GM19328 (cell line): Measurements from ENCODE around the gene THOC5.
"Not testable (repeated sequence)": the region's sequence is repeated elsewhere in the genome, so short reads cannot be mapped to it uniquely, and the experiment has no call there.

ENCODE experiments used
- ATAC-seq: cut with Tn5 transposase; IDR thresholded peaks from one replicate; pipeline ENCODE4 v1.9.1; 2021; ENCODE audit warnings: mild to moderate bottlenecking, moderate library complexity; ENCODE audit not compliant: unreplicated experiment

THOC5 gene

DNA sequence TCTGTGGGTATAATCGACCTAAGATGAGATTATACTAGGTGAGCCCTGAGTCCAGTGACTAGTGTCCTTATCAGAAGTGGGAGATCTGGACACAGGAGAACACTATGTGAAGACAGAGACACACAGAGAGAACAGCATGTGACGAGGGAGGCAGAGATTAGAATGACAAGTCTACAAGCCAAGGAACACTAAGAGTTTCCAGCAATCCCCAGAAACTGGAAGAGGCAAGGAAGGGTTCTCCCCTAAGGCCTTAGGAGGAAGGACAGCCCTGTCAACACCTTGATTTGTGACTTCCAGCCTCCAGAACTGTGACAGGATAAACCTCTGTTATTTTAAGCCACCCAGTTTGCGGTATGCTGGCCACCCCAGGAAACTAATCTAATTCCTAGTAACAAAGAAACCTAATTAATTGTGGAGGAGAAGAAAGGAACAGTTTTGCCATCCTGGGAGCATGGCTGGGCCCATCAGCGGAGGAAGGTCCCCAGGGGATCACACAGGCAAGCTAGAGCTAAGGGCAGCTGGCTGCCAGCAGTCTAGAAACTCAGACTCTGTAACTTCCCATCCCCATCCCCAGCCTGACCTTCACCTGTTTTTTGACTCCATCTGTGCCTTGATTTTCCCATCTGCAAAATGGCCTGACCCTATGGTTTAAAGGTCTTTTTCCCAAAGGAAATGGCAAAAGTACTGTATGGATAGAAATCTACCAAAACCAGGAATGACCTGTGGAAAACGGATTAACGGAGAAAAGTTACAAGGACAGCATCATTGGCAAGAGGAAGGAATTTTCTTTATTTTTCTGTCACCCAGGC, 10.3 kb upstream of the THOC5 start:
- ATAC-seq: no peak

DNA sequence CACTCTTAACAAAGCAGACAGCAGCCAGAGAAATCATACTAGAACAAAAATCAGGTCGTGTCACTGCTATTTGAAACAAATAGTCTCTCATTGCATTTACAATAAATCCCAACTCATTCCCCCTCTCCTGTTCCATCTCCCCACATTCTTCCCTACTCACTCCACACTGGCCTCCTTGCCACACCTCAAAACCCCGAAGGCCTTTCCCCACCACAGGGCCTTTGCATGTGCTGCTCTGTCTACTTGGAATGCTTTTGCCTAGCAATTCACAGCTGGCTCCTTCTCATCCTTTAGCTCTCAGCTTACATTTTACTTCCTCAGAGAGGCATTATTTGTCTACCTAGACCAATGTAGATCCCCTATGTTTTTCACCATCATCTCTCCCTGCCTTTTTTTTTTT, 6.3 kb upstream of the THOC5 start:
- no peak for ATAC-seq

DNA sequence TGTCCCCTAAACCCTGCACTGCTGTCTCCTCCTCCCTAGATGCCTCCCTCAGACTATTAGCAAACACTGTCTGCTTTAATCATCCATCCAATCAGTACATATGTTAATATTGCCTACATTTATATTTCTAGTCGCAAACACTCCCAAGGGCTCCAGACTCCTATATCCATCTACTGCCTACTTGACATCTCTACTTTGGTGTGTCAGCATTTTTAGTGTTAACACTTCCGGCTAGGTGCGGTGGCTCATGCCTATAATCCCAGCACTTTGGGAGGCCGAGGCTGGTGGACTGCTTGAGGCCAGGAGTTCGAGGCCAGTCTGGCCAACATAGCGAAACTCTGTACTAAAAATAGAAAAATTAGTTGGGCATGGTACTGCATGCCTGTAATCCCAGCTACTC, 5.5 kb upstream of the THOC5 start:
- no peak for ATAC-seq

DNA sequence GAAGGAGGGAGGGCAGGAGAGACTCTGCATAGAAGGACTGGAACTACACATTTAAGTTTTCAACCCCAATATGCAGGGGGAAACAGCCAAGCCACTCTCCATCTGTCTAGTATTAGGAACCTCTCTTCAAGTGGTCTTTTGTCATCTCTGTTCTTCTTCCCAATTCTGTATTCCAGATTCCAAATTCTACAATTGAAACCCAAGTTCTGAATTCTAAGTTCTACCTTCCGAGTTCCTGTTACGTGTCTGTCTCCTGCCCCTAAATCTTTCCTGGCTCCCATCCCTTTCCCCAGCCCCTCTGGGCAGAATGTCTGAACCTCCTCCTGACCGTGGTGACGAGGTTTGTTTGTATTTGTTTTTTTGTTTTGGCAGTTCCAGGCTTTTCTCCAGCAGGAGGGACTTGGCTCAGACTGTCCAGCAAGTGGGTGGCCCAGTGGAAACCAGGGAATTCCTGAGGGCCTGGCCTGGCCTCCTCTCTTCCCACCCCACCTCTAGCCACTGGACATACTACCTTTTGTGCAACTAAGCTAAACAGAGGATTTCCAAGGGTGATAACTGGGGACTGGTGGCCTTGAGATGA, 1.6 kb upstream of the THOC5 start:
- no peak for ATAC-seq

DNA sequence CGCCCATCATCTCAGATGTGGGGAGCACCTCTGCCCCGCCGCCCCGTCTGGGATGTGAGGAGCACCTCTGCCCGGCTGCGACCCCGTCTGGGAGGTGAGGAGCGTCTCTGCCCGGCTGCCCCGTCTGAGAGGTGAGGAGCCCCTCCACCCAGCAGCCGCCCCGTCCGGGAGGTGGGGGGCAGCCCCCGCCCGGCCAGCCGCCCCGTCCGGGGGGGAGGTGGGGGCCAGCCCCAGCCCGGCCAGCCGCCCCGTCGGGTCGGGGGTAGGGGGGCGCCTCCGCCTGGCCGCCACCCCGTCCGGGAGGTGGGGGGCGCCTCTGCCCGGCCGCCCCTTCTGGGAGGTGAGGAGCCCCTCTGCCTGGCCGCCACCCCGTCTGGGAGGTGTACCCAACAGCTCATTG, 1.2 kb downstream of the THOC5 start:
- ATAC-seq: not testable (repeated sequence)

DNA sequence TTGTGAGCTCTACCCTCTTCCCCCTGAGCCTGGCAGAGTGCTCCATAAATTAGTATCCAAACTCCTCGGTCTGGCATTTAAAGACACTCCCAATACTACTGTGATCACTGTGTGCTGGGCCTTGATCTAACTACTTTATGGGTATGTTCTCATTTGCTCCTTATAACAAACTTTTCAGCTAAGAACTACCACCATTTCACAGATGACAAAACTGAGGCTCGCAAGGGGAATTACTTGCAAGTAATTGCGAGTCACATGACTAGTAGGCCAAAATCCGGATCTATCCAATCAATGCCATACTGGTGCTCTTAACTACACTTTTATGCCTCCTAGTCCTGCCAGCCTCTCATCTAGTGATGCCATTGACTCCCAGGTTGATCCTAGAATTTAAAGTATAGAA, 3.6 kb downstream of the THOC5 start:
- ATAC-seq: no peak

DNA sequence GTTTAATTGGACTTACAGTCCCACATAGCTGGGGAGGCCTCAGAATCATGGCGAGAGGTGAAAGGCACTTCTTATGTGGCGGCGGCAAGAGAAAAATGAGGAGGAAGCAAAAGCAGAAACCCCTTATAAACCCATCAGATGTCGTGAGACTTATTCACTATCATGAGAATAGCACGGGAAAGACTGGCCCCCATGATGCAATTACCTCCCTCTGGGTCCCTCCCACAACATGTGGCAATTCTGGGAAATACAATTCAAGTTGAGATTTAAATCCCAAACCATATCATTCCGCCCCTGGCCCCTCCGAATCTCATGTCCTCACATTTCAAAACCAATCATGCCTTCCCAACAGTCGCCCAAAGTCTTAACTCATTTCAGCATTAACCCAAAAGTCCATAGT, 8.5 kb downstream of the THOC5 start:
- ATAC-seq: not testable (repeated sequence)

DNA sequence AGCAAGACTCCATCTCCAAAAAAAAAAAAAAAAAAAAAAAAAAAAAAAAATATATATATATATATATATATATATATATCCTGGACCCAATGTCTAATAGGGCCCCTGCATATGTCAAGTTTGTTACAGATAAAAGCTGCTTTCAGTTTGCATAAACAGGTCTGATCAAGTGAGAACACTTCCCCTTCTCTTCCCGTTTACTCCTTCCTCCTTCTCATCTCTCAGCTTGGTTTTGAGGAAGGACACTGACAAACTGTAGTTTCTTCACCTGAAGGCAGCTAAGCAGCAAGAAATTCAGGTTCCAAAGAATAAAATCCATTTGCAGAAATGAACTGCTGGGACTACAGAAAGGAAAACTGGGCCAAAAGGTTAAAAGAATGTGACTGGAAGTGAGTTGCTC, 11.7 kb downstream of the THOC5 start:
- no peak for ATAC-seq

DNA sequence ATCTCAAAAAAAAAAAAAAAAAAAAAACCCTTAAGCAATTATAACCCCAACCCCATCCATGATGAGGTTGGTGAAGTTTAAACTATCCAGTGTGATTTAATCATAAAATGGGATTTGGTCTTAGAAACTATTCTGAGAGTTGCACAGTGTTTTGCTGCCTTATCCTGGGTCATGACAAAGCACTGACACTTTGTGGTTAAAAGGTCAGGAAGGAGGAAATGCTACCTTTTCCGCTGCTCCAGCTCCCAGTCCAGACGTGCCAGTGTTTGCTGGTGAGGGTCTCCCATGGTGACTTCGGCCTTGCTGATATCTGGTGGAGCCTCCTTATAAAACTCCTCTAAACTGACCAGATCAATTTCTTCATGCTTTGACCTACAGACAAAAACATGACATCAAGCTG, 14.5 kb downstream of the THOC5 start:
- no peak for ATAC-seq

DNA sequence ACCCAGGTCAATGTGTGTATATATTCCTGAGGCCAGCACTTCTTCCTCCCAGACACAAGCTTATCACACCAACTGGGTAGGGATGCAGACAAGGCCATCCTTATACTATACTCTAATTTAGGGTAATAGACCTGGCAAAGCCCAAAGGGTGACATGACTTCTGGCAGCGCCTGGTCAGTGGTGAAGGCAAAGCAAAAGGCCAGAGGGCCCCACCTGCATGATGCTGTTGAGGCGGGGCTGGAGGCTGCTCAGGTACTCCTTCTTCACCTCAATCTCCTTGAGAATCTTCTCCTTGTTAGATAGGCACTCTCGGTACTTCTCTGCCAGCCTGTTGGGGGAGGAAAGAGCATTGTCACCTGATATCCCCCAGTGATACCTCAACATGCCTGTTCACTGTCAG, 17.1 kb downstream of the THOC5 start:
- ATAC-seq: no peak

DNA sequence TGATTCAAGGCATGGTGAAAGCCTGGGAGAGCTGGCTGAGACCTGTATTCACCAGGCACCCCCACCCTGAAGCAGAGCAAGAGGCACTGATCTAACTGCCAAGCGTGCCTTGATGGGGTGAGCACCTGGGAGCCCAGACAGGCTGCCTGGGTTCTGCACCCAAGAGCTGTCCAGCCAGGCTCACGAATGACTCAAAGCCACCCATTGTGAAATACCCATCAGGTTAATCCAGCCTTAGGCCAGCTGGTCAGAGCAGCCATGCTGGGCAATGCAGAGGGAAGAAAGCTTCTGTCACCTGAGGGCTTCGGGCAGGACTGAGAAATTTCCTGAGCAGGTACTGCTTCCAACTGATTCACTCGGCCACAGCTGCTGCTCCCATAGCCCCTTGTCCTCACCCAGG, 22.1 kb downstream of the THOC5 start:
- no peak for ATAC-seq

DNA sequence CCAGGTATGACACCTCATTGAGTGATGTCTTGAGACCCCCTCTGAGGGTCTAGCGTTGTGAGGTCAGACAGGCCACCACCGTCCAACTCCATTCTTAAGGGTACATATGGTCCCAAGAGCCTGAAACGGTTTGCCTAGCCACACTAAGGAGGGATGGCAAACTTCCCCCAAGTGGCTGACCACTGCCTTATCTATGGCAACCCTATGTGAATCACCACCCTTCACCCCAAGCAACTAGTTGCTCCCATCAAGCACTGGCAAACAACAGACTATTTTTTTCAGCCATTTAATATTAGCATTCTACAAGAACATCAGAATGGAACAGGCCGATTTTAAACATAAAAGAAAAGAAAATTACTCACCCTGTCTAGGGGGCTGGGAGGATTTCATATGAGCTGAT, 22.8 kb downstream of the THOC5 start:
- ATAC-seq: no peak

DNA sequence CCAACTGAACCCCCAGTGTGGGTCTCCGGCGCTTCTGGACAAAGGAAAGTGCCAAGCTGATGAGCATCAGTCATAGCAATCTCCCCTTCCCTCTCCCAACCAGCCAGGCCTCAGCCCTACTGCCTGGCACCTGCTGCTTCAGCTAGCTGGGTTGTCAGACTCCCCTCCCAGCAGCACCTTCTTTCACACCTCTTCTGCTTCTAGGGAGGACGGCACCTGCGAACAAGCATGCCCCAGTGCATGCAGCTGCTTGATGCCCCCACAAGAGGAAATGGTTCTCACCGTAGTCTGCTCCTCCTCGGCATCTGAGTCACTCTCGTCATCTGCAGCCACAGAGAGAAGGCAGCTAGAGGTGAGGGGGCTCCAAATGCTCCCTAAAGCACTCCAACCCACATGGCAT, 25.4 kb downstream of the THOC5 start:
- ATAC-seq: no peak

DNA sequence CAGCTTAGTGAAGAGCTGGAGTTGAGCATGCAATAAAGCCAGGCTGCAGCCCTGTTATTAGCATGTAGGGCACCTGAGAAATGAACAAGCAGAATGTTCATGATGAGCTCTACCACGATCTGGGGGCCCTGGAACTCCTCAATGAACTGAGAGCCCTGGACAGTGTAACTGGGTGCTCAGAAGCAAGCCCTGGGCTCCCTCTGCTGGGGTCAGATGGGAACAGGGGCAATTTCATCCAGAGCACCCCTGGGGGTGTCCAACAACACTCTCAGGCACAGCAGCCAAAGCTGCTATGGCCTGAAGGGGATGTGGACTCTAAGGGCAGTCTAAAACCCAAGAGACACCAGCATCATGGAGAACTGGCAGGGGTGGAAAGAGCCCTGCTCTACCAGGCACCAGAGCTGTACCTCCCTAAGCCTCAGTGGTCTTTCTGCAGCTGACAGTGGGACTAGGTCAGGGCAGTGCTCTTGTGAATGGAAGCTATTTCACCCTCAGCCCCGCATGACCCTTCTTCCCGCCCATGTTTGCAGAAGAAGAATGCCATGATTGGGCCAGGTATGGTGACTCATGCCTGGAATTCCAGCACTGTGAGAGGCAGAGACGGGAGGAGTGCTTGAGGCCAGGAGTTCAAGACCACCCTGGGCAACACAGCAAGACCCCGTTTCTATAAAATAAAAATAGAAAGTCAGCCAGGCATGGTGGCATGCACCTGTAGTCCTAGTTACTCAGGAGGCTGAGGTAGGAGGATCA, 28.9 kb downstream of the THOC5 start:
- ATAC-seq: no peak

DNA sequence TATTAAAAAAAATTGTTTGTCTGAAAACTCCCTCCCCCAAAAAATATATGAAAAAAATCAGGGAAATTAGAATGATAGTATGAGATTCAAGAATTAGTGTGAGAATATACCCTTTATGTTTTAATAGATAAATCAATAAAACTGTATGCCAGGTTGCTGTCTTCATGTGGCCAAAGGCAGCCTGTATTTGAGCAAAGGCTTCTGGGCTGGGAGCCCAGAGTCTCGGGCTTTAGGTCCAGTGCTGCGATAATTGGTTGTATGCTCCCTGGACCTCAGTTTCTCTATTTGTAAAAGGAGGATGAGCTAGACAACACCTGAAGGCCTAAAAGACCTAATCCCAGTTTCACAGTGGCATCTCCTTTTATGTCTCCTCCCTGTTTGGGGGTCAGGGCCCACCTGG, 29.8 kb downstream of the THOC5 start:
- no peak for ATAC-seq

DNA sequence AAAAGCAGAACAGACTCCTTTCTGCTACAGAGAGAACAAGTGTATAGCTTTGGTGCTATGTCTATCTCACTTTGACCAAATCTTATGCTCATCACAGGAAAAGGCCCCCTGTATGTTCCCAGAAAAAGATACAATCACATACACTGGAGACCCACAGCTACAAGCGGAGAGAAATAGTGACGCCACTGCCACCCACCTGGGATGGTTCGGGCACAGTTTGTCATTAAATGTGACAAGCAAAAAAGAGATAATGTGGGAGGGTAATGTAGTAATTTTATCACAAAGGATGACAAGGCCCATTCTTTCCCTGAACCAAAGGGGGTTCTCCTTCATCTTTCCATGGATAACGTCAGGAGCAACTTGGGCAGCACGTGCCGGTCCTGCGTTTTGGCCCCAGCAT, 32.0 kb downstream of the THOC5 start:
- ATAC-seq: no peak

DNA sequence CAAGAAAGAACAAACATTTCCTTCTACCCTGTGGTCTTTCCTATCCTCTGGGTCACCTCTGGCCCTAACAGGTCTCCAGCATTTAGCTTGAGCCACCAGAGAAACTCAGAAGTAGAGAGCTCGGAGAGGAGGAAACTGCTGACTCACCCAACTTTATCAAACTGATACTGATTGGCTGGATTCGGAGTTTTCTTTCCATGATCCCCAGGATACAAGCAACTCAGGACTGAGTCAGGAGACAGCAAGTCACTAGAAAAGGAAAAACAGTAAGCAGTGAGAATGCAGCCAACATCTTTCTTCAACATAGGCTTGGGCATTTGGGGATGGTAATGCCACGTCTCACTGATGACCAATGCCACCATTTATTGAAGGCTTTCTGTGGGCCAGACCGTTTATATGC, 32.7 kb downstream of the THOC5 start:
- no peak for ATAC-seq

DNA sequence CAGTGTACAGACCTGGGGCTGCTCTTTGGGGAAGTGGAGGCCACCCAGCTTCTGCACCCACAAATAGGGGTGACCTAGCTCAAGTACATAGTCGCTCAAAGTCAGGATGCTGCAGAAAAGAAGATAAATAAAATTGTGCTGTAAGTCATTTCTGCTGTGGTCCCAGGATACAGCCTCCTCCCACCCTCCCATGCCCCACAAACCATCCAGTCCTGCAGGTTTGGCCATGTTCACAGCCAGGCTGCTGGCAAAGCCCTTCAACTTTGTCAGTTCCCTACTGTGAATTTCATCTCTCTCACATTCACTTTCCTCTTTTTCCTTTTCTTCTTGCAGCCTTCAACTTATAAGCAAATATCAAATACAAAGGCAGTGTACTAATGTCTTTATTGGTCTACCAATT, 33.6 kb downstream of the THOC5 start:
- no peak for ATAC-seq

DNA sequence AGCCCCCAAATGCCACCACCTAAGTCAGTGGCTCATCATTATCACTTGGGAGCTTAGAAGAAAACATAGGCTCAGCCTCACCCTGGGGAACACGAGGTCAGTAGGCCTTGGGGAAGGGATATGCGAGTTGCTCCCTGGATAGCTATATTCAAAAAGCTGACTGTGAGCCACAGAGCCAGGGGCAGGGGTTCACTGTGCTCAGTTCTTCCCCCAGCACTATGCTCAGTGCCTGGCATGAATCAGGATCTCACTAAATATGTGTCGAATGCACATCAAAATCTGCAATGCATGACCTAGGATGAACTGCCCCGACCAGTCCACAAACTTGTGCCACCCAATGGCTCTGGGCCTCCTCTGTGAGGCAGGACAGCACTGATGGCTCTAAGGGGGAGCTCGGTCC, 35.1 kb downstream of the THOC5 start:
- no peak for ATAC-seq

DNA sequence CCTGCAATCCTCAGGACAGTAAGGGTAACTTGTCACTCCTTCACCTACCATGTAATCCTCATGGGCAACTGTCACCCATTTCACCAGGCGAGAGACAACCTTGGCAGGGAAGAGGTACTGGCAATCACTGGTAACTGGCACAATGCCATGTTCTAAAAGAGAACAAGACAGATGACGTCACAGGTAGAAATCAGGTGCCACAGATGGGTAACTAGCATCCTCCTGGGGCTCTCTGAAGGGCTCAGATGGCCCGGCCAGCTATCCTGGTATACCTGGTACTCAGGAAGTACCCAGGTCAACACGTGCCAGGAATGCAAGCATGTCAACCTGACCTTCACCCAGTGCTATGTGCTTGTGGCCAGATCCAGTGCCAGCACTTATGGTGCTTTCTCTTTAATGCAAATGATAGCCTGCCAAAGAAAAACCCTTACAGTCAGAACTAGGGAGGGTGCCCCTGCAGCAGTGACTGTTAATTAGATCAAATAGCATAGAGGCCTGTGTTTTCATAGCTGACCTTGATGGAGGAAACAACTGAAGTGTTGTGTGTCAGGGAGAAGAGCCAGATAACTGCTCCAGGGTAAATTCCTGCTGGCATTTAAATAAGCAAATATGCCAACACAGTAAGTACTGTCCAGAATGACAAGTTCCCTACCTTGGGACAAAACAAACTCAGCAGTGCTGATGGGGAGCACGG, 36.2 kb downstream of the THOC5 start:
- no peak for ATAC-seq

DNA sequence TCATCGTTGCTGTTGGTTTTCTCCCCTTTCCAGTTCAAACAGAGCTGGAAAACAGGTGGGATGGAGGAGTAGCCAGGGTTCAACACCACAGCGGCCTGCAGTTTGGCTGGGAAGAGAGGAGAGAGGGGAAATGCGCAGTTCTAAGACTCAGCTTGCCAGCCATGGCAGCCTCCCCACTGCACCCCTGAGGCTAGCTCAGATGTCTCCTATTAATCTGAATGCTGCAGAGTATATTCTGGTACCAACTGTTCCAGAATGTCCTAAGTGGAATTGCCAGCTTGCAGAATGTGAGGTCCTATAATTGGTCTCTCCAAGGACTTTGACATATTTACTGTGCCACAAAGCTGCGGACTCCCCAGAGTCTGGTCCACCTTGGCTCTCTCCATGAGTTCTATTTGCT, 41.5 kb downstream of the THOC5 start:
- no peak for ATAC-seq
